ENCODE data around the gene G3BP2.
"Not testable (repeated sequence)": the region's sequence is repeated elsewhere in the genome, so short reads cannot be mapped to it uniquely, and the experiment has no call there.

Gene G3BP2

DNA sequence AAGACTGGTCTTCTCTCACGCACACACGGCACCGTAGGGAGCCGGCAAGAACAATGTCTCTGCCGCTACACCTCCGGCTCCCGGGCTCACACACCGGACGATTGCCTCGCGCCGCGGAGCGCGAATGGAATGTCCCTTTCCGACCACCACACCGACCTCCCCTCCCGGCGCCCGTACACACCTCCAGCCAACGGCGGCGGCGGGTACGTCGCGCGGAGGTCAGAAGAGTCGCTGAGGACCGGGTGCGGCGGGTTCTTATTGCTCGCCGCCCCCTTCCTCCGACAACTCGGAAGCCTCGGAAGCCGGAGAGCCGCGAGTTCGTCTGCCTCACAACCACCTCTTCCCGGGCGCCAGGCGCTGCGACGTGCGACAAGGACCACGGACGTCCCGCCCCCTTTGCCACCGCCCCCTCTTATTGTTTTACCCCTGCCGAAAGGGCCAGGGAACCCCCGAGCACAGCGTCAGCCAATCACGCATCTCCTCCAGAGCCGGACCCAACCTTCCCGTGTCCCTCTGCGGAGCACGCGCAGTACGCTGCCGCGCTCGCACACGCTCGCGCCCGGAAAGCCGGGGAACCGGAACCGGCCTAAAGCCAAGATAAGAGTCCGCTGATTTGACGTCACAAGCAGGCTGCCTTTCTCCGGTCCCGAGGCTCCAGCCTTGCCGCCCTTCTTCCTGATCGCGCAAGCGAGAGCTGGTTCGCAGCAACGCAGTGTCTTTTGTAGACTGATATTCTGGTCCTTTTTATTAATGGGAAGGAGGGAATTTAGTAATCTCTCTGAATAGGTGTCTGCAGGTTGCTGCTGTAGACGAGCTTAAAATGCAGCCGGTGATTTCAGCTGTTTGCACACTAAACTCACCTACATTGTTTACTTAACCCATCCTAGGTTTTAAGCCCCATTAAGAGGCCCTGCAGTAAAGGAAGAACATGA is at the start of gene G3BP2:
TSS of gene G3BP2 (minus strand) at position 385 of the 932 bp plus-strand sequence. CDS start 11,386 bp downstream, outside the sequence.
- peak; percentile 98 for DNase-seq (ENCODE audit: low spot score)

DNA sequence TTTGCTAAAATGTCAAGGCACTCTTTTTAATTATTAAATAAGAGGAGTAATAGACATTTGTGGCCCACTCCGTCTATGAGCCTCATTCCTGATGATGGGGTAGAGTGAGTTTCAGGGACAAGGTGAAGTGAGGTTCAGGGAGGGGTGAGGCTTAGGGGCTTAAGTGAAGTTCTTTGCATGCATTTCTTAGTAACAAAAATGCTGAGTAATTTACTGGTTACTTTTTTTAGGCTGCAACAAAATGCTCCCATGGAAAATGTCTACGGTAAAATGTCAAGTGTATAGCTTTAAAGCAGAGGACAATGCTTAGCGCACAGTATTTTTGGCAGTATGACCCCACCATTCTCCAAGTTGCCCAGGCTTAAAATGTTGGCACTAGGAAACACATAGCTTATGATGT is 49.2 kb upstream of the G3BP2 start:
- DNase-seq (ENCODE audit: low spot score) = no peak

DNA sequence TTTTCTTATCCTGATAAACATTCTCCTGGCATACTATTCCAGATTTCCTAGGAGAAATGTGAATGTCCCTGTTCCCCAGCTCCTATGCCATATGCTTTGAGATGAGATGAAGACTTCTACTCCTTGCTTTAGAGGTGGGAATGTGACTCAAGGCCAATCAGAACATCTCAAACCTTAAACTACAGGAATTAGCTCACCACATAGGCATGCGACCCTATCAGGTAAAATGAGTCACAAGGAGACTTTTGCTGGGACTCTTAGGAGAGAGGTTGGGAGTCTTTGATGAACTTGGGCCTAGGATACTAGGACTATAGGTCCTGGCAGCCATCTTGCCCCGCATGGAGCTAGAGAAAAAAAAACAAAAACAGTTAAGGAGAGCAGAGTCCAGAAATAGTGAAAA is 45.3 kb upstream of the G3BP2 start:
- DNase-seq (ENCODE audit: low spot score) = no peak

DNA sequence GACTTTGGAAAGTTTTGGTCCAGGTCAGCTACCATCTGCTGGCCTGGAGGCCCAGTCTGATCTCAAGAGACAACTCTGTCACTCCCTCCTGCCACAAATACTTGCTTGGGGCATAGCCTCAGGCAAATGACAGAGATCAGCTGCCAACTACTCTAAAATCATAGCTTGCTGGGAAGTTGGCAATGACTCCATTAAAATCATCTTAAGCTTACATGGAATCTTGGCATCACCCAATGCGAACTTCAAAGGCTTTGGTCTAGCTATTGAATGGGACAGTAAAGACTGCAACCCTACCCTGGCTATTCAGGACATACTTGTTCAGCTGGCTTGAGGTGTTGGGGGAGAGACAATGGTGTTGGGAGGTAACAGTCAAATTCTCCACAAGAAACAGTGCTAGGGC is 44.2 kb upstream of the G3BP2 start:
- DNase-seq (ENCODE audit: low spot score) = no peak

DNA sequence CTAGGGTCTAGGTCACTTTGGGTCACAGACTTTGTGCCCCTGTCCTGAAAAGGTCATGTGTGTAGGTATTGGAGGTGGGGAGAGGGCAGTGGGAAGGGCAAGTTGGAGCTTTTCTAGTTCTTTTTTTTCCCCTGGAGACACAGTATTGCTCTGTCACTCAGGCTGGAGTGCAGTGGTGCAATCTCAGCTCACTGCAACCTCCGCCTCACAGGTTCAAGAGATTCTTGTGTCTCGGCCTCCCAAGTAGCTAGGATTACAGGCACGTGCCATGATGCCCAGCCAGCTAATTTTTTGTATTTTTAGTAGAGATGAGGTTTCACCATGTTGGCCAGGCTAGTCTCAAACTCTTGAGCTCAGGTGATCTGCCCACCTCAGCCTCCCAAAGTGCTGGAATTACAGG is 42.8 kb upstream of the G3BP2 start:
- not testable (repeated sequence) for DNase-seq (ENCODE audit: low spot score)

DNA sequence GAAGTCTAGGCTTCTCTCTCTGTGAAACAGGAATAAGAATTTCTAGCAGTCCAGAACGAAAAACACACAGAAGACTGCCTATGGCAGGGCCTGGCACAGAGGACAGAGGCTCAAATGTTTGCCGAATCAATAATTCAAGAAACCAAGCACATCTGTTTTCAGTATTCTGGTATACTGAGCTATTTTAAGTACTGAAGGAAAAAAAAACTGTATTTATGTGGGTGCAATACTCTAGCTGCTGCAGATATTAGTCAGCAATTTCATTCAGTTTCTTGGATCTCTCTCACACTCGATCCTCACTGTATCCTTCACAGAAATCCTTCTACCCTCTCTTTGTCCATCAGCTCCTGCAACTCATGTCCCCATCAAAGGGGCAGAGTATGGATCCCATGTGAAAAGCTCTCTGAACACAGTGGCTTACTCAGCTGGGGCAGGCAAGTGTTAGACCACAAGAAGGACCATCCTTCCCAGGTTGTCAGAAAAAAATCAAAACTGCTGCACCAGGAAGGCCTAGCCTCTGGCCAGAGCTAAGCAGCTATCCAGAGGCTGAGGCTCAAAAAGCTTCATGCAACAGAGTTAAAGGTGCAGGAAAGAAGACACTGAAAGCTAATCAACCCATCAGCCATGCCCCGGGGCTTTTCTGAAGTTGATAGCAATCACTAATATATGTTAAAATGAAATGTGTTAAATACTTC is 42.0 kb upstream of the G3BP2 start:
- no peak for DNase-seq (ENCODE audit: low spot score)

DNA sequence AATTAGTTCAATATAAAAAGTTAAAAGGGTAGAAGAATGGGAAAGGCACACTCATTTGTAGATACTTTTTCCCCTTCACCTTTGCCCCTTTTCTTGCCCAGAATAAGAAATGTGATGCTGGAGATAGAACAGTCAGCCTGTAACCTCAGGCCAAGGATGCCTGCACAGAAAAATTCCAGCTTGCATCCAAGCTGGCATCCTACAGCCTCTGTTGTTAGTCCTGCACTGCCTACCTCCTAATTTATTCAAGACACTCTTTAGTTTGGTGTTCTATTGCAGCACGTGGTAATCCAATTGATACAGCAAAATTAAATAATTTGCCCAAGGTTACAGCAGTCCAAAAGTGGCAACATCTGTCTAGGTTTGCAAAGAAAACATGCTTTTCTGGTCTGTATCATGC is 41.5 kb upstream of the G3BP2 start:
- DNase-seq (ENCODE audit: low spot score) = no peak

DNA sequence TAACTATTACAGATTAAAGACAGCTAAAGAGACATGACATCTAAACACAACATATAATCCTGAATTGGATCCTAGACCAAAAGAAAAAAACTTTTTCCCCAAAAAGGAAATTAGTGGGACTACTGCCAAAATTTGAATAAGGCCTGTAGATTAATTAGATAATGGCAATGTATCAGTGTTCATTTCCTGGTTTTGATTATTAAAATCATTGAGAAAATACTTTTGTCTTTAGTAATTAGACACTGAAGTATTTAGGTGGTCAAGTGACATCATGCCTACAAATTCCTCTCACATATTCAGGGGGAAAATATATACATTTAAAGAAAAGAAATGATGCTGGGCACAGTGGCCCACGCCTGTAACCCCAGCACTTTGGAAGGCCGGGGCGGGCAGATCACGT is 40.8 kb upstream of the G3BP2 start:
- DNase-seq (ENCODE audit: low spot score) = no peak

DNA sequence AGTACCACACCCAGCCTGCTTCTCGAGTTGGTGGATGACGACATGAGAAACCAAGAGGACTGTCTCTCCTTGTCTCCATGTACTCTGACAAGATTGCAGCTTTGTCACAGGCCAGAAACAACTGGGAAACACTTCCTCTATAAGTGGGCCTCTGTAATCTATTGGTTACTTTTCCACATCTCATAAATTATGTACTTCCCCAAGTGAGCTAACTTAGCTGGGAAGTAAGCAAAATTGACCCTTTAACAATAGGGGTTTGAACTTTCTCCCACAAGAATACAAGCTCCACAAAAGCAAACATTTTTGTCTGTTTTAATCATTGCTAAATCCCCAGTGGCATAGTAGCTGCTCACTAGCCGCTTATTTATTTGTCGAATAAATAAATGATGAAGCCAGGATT is 37.0 kb upstream of the G3BP2 start:
- DNase-seq (ENCODE audit: low spot score) = no peak

DNA sequence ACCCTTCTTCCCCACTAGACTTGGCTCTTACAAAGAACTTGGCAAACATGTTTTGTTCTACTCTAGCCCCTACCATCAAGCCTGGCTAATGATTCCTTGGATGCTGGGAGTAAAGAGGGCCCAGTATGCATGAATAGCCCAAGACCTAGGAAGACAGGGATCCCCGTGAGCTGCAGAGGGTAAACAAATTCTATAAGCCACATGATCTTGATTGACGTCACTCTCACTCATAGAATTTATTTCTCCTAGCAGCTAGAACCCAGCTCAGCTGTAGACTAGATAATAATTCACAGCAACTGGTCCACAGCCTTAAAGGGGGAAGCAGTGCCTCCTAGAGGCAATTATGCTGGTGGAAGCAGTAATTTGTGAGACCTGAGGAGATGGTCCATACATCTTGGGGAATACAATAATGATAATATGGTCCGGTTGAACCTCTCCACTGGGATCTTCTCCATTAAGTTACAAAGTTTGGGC is 35.0 kb upstream of the G3BP2 start:
- DNase-seq (ENCODE audit: low spot score) = peak; percentile 42

DNA sequence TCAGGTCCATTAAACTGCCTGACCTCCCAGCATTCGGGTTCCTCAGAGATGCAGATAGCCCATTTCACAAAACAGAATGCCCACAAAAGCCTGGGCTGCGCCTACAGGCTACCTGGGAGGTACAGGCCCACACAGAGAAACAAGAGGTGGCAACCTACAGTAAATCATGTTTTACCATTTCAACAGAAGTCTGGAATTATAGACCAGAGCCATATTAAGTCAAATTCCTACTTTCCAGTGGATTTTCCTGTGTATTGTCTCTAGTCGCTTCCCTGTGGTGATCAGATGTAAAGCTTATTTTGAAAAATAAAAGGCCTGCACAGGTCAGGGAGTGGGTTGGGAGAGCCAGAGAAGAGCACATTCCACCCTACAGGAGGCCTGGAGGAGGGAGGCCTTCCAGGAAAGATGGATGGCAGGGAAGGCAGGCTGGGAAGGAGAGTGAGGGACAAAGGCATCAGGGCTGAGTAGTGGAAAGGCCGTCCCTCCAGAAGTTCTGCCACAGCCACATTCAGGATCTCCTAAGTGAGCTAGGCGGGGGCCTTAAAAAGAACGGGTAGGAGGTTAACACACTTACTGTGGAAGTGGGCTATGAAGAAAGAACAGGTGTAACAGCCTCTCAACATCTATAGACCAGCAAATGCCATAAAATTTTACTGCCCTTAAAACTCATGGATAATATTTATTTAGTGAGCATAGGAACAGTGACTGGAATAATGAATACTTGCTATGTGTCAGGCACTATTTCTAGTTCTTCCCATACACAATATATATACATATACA is 32.2 kb upstream of the G3BP2 start:
- no peak for DNase-seq (ENCODE audit: low spot score)

DNA sequence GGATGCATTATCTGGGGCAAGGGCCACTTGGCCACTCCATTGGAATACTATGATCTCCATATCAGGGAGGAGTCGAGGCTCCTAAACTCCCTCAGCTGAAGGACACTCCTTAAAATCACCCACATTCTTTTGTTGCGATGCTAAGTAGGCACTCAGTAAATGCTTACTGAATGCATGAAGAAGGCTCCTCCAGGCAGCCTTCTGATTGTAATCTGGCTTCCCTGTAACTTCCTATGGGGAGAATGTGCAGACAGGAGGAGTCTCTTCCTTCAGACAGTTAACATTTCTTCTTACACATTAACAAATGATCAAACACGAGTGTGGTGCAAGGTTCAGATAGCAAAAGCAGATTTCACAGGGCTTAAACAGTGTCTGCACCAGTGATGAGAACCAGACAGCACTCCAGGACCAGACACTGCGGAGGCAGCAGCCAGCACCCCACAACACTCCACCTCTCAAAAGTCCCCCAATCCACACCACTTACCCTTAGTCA is 29.8 kb upstream of the G3BP2 start:
- no peak for DNase-seq (ENCODE audit: low spot score)

DNA sequence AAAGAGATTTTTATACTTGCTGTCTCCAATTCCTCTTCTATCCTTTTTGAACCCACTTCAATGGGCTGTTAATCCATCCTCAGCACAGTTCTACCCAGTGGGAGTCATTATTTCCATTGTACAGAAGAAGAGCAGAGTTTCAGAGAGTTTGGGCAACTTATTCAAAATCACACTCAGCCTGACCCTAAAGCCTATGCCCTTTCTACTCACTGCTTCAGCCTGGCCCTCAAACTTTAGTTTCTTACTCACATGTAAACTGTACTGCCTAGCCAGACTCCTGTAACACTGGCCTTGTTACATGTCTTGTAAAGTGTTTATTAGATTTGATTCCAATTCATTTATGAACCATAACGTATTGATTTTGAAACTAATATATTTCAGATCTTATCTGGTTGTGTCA is 26.1 kb upstream of the G3BP2 start:
- no peak for DNase-seq (ENCODE audit: low spot score)

DNA sequence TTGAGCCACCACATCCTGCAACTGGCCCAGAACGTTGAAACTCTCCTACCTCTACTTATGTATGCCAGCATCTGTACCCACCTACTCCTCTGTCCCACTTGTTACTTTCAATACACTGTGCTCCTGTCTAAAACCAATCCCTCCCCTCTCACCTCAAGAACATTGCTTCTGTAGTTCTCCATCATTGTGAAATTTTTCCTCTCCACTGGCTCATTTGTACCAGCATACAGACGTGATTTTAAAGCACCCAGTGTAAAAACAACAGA is 25.7 kb upstream of the G3BP2 start:
- DNase-seq (ENCODE audit: low spot score) = no peak

DNA sequence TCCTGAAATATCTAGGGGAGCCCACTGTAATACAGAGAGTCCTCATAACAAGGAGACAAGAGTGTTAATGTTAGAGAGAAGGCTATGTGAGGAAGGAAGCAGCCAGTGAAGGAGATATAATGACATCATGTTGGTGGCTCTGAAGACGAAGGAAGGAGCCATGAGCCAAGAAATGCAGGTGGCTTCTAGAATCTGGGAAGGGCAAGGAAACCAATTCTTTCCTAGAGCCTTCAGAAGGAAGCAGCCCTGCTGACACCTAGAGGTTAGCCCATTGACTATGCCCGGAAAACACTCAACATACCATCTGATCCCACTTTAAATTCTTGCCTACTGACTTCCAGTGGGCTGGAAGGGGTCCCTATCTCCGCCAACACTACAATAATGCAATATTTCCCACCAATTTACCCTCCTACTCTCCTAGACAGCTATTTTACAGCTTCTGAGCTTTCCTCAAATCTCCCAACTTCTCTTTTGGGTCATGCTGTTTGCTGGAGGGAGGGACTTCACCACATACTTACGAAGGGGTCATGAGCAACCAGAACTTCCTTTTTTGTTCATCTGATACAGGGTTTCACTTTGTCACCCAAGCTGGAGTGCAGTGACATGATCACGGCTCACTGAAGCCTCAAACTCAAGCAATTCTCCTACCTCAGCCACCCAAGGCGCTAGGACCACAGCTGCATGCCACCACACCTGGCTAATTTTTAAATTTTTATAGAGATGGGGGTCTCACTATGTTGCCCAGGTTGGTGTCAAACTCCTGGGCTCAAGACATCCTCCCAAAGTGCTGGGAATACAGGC is 25.2 kb upstream of the G3BP2 start:
- peak; percentile 12 for DNase-seq (ENCODE audit: low spot score)

DNA sequence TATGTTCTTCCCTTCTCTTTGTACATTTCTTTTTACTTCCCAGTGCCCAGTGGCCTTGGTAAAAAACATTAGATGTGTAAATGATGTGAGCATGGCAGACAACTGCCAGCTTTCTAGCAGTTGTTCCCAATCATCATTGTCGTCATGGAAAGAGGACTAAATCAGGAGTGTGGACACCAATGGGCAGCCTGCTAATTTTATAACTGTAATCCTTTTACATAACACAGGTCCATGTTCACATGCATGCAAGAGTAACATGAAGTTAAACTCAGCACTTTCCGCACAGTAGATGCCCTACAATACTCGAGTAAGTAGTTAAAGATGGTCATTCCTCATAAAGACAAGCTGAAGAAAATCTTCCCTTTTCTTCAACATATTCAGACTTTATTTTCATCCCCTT is 23.4 kb upstream of the G3BP2 start:
- no peak for DNase-seq (ENCODE audit: low spot score)

DNA sequence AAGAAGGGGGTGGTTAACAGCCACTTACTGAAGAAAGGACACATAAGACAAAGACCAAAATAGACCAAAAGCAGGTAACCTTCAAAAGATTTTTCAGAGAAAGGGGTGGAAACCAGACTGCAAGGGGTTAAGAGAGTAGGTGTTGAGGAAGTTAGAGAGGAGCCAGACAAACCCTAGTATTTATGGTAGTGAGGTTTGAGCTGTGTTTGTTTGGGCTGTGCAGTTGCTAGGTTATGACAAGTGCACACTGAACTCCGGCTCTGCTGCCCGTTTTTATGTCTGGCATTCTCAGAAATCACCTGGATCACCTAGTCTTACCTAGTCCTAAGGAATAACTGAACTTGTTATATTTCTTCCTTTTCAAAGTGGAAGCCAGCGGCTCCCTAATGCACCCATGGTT is 22.9 kb upstream of the G3BP2 start:
- no peak for DNase-seq (ENCODE audit: low spot score)

DNA sequence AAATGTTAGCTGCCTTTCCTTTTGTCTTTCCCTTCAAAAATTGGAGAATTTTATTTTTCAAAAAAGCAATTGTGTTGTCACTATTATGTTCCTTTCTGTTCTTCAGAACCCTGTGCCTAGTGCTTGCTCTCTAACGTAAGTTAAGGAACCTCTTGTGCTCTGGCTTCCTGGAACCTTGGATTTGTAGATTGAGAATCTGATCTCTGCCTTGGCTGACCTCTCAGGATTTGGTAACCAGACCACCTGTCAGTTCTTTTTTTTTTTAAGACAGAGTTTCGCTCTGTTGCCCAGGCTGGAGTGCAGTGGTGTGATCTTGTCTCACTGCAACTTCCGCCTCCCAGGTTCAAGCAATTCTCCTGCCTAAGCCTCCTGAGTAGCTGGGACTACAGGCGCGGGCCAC is 18.9 kb upstream of the G3BP2 start:
- DNase-seq (ENCODE audit: low spot score) = not testable (repeated sequence)

DNA sequence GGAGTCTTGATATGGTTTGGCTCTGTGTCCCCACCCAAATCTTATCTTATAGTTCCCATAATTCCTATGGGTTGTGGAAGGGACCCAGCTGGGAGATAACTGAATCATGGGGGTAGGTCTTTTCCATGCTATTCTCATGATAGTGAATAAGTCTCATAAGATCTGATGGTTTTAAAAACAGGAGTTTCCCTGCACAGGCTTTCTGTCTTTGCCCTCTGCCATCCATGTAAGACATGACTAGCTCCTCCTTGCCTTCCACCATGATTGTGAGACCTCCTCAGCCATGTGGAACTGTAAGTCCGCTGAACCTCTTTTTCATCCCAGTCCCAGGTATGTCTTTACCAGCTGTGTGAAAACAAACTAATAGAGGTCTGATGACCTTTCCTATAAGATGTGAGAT is 13.9 kb upstream of the G3BP2 start:
- DNase-seq (ENCODE audit: low spot score) = not testable (repeated sequence)

DNA sequence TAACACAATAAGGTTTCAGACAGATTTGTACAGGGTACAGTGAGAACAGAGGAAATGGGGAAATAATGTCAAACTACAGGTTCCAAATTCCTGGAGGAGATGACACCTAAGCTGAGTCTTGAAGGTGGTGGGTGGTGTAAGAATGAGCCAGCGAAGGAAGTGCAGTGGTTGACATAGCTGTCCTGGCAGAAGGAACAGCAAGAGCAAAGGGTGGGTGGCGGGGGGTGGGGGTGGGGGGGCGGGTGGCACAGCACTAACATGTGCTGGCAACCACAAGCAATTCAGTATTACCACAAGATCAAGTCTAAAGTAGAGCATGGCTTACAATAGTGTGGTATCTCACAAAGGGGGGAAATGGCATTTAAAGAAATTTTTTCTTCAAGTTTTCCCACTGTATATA is 13.1 kb upstream of the G3BP2 start:
- peak; percentile 33 for DNase-seq (ENCODE audit: low spot score)

DNA sequence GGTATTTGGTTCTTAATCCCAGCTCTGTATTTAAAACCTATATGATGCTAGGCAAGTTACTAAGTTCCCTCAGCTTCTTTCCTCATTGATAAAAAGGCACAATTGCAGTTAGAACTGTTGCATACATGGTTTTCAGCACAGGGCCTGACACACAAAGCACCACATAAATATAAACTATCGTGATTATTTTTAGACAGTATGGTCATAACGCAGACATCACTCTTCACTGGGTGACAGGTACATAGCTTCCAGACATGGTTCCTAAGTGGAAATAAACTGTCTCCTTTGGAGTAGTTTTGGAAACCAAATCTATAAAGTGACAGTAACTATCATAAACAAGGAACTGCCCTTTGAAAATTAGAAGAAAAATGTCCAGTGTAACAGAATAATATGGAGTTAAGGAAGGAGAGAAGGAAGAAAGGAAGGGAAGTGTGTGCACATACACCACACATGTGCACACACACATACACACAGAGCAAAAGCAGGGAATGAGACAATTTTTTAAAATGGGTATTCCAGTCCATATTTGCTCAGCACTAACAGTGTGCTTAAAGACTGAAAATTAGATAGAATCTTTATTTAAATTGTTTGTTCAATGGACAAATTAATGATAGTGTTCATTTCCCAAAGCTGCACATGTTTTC is 12.5 kb upstream of the G3BP2 start:
- DNase-seq (ENCODE audit: low spot score) = no peak
